H9 (cell line): ENCODE results near the gene USP34. TPM values are rescaled to one million over a fixed set of nuclear protein-coding genes. Genes with fewer than 3 reads are reported as not detected.

Source experiments
- DNase-seq: peaks from one replicate; pipeline ENCODE4 v3.0.0-alpha.2; 2017
- H2AFZ ChIP-seq: one replicate; pipeline ENCODE4 v1.6.1; 2013; ENCODE audit warnings: mild to moderate bottlenecking, low read length, control low read depth, moderate library complexity
- H2AK5ac ChIP-seq: 2 replicates; pipeline ENCODE4 v1.6.1; 2013; ENCODE audit warnings: low read length, control low read depth, mixed read lengths; ENCODE audit not compliant: insufficient read length
- H2BK120ac ChIP-seq: one replicate; pipeline ENCODE4 v1.6.1; 2013; ENCODE audit warnings: low read depth, mild to moderate bottlenecking, low read length, control low read depth, inconsistent platforms; ENCODE audit not compliant: poor library complexity, severe bottlenecking
- H2BK12ac ChIP-seq: 2 replicates; pipeline ENCODE4 v1.6.1; 2013; ENCODE audit warnings: low read length, control low read depth, mixed read lengths, low read depth; ENCODE audit not compliant: insufficient read length
- H2BK15ac ChIP-seq: 2 replicates; pipeline ENCODE4 v1.6.1; 2013; ENCODE audit warnings: low read depth, low read length, control low read depth
- H2BK20ac ChIP-seq: one replicate; pipeline ENCODE4 v1.6.1; 2013; ENCODE audit warnings: low read depth, mild to moderate bottlenecking, low read length, control low read depth, inconsistent platforms; ENCODE audit not compliant: poor library complexity, severe bottlenecking
- H2BK5ac ChIP-seq: 2 replicates; pipeline ENCODE4 v1.6.1; 2013; ENCODE audit warnings: low read length, control low read depth, mixed read lengths; ENCODE audit not compliant: insufficient read length
- H3K14ac ChIP-seq: 2 replicates; pipeline ENCODE4 v1.6.1; 2013; ENCODE audit warnings: low read length, control low read depth; ENCODE audit not compliant: insufficient read depth
- H3K18ac ChIP-seq: 2 replicates; pipeline ENCODE4 v1.6.1; 2013; ENCODE audit warnings: low read depth, mild to moderate bottlenecking, mixed read lengths, low read length, control low read depth; ENCODE audit not compliant: insufficient read length
- H3K23ac ChIP-seq: 2 replicates; pipeline ENCODE4 v1.6.1; 2013; ENCODE audit warnings: low read length, control low read depth, mixed read lengths, low read depth; ENCODE audit not compliant: insufficient read length
- H3K23me2 ChIP-seq: 2 replicates; pipeline ENCODE4 v1.6.1; 2013; ENCODE audit warnings: low read depth, mild to moderate bottlenecking, mixed read lengths, low read length, control low read depth; ENCODE audit not compliant: insufficient read length, poor library complexity, severe bottlenecking
- H3K27ac ChIP-seq: 2 replicates; pipeline ENCODE4 v1.5.1; 2013; ENCODE audit warnings: low read length, control low read depth, mixed read lengths, low read depth; ENCODE audit not compliant: insufficient read length
- H3K27me3 ChIP-seq: 2 replicates; pipeline ENCODE4 v1.6.1; 2013; ENCODE audit warnings: low read length, control low read depth, inconsistent platforms; ENCODE audit not compliant: insufficient read depth
- H3K4ac ChIP-seq: 2 replicates; pipeline ENCODE4 v1.6.1; 2013; ENCODE audit warnings: low read depth, mild to moderate bottlenecking, control low read depth, inconsistent platforms, low read length, moderate library complexity
- H3K4me1 ChIP-seq: 2 replicates; pipeline ENCODE4 v1.6.1; 2013; ENCODE audit warnings: low read length, control low read depth, inconsistent platforms; ENCODE audit not compliant: insufficient read depth
- H3K4me2 ChIP-seq: 2 replicates; pipeline ENCODE4 v1.6.1; 2013; ENCODE audit warnings: low read length, control low read depth, mixed read lengths; ENCODE audit not compliant: insufficient read length, insufficient read depth
- H3K56ac ChIP-seq: 2 replicates; pipeline ENCODE4 v1.6.1; 2013; ENCODE audit warnings: low read depth, mild to moderate bottlenecking, mixed read lengths, low read length, control low read depth; ENCODE audit not compliant: insufficient read length
- H3K79me1 ChIP-seq: 2 replicates; pipeline ENCODE4 v1.6.1; 2013; ENCODE audit warnings: low read depth, mild to moderate bottlenecking, moderate library complexity, low read length, control low read depth, inconsistent platforms; ENCODE audit not compliant: insufficient read depth, poor library complexity, severe bottlenecking
- H3K79me2 ChIP-seq: 2 replicates; pipeline ENCODE4 v1.6.1; 2013; ENCODE audit warnings: low read length, control low read depth, inconsistent platforms; ENCODE audit not compliant: insufficient read depth
- H3K9ac ChIP-seq: 2 replicates; pipeline ENCODE4 v1.6.1; 2013; ENCODE audit warnings: low read length, control low read depth, mixed read lengths; ENCODE audit not compliant: insufficient read length; ENCODE audit errors: extremely low read depth
- H3K9me3 ChIP-seq: one replicate; pipeline ENCODE4 v1.6.1; 2013; ENCODE audit warnings: low read depth, low read length, inconsistent platforms; ENCODE audit not compliant: control insufficient read depth
- H3T11ph ChIP-seq: one replicate; pipeline ENCODE4 v1.6.1; 2013; ENCODE audit warnings: mild to moderate bottlenecking, low read length, control low read depth, inconsistent platforms
- H4K20me1 ChIP-seq: one replicate; pipeline ENCODE4 v1.6.1; 2013; ENCODE audit not compliant: control insufficient read depth, insufficient read length, insufficient read depth
- H4K5ac ChIP-seq: 2 replicates; pipeline ENCODE4 v1.6.1; 2013; ENCODE audit warnings: low read depth, mild to moderate bottlenecking, mixed read lengths, low read length, control low read depth; ENCODE audit not compliant: insufficient read length
- H4K8ac ChIP-seq: replicated peaks from 2 replicates; pipeline ENCODE4 v1.6.1; 2013; ENCODE audit warnings: low read length, control low read depth, mixed read lengths, low read depth; ENCODE audit not compliant: insufficient read length
- H4K91ac ChIP-seq: 2 replicates; pipeline ENCODE4 v1.6.1; 2013; ENCODE audit warnings: low read depth, mild to moderate bottlenecking, moderate library complexity, mixed read lengths, low read length, control low read depth; ENCODE audit not compliant: insufficient read length
- H3K27ac Mint-ChIP-seq, 3 experiments: 2 replicates in 2 of 3; 3 replicates in 1 of 3; pipeline ENCODE4 v1.8.0; 2020 to 2021; ENCODE audit warnings: mixed read lengths in 3 of 3, mild to moderate bottlenecking in 1 of 3, moderate library complexity in 1 of 3
- H3K27me3 Mint-ChIP-seq: 2 replicates; pipeline ENCODE4 v1.8.0; 2021; ENCODE audit warnings: low read depth, mild to moderate bottlenecking, moderate library complexity, mixed read lengths
- H3K36me3 Mint-ChIP-seq, 3 experiments: 2 replicates in 2 of 3; 3 replicates in 1 of 3; pipeline ENCODE4 v1.8.0; 2020 to 2021; ENCODE audit warnings: low read depth in 3 of 3, mixed read lengths in 3 of 3; ENCODE audit not compliant: insufficient read depth in 1 of 3
- H3K4me1 Mint-ChIP-seq, 2 experiments: 2 replicates each; pipeline ENCODE4 v1.8.0; 2020; ENCODE audit warnings: mixed read lengths in 2 of 2
- H3K4me3 Mint-ChIP-seq, 2 experiments: 2 replicates in 1 of 2; 3 replicates in 1 of 2; pipeline ENCODE4 v1.8.0; 2020 to 2021; ENCODE audit warnings: mild to moderate bottlenecking in 2 of 2, mixed read lengths in 2 of 2, moderate library complexity in 1 of 2
- H3K9me3 Mint-ChIP-seq, 2 experiments: 2 replicates in 1 of 2; 3 replicates in 1 of 2; pipeline ENCODE4 v1.8.0; 2020; ENCODE audit warnings: mild to moderate bottlenecking in 2 of 2, mixed read lengths in 2 of 2, moderate library complexity in 1 of 2
- WGBS: extraction: QIAGEN DNeasy Blood & Tissue Kit; methylation state at CpG from one replicate; pipeline ENCODE4 v1.1.7; 2013; ENCODE audit warnings: missing lambda C conversion rate, low lambda C conversion rate, mixed read lengths; ENCODE audit not compliant: insufficient read length; ENCODE audit errors: extremely low coverage; 5-methylcytosine and 5-hydroxymethylcytosine counted together
- total RNA-seq: library from RNA; stranded (reverse); gene quantifications from 2 replicates; pipeline ENCODE4 v1.2.1, GENCODE V29; 2021
- TF ChIP-seq, protein P1 (sequence below): fragments of 200-600 bp; sonication (generic); conservative IDR thresholded peaks from 3 replicates; pipeline ENCODE4 v1.8.0; 2021; ENCODE audit warnings: antibody characterized with exemption, mild to moderate bottlenecking

The USP34 gene
- total RNA-seq, 1 experiment from 2014 or later = 93.9 TPM

DNA sequence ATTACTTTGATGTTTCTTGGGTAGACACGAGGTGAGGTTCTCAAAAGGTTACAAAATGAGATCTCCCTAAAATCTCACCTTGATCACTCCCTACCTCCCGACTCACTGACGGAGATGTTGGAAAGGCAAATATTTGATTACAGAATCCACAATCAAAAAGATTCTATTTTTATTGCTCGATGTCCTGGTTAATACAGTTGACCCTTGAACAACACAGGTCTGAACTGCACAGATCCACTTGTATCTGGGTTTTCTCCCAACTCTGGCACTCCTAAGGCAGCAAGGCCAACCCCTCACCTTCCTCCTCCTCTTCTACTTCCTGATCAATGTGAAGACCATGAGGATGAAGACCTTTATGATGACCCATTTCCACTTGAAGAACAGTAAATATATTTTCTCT lies 183.6 kb downstream of the USP34 start:
- TF ChIP-seq, protein P1, sequence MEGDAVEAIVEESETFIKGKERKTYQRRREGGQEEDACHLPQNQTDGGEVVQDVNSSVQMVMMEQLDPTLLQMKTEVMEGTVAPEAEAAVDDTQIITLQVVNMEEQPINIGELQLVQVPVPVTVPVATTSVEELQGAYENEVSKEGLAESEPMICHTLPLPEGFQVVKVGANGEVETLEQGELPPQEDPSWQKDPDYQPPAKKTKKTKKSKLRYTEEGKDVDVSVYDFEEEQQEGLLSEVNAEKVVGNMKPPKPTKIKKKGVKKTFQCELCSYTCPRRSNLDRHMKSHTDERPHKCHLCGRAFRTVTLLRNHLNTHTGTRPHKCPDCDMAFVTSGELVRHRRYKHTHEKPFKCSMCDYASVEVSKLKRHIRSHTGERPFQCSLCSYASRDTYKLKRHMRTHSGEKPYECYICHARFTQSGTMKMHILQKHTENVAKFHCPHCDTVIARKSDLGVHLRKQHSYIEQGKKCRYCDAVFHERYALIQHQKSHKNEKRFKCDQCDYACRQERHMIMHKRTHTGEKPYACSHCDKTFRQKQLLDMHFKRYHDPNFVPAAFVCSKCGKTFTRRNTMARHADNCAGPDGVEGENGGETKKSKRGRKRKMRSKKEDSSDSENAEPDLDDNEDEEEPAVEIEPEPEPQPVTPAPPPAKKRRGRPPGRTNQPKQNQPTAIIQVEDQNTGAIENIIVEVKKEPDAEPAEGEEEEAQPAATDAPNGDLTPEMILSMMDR = no peak
- Mint-ChIP-seq H3K27ac (no peak overlapping the region), H3K4me3 (no peak overlapping the region), H3K27me3 (no peaks in the 10 kb centered on the region), H3K36me3 (peaks cover 2 to 43% (median 14%) of the 10 kb centered on the region in 3 experiments; a peak in 5 of 7 replicates), H3K4me1 (no peaks in the 10 kb centered on the region), H3K9me3 (no peaks in the 10 kb centered on the region)
- Histone ChIP-seq H3K56ac (no peak overlapping the region), H4K91ac (no peak overlapping the region), H3K23ac (no peak overlapping the region), H2AK5ac (no peak overlapping the region), H3K4me2 (no peak overlapping the region), H4K5ac (no peak overlapping the region), H4K20me1 (no peaks in the 10 kb centered on the region), H3T11ph (no peak overlapping the region), H2BK20ac (no peak overlapping the region), H3K27ac (no peak overlapping the region), H2BK15ac (no peak overlapping the region), H3K79me2 (no peaks in the 10 kb centered on the region), H2BK12ac (no peak overlapping the region), H3K4me1 (no peaks in the 10 kb centered on the region), H4K8ac (no peak overlapping the region), H3K79me1 (no peaks in the 10 kb centered on the region), H3K4ac (no peak overlapping the region), H2AFZ (no peak overlapping the region), H3K27me3 (no peaks in the 10 kb centered on the region), H2BK120ac (no peak overlapping the region), H3K23me2 (no peaks in the 10 kb centered on the region), H3K9me3 (no peaks in the 10 kb centered on the region), H3K18ac (no peak overlapping the region), H3K14ac (no peak overlapping the region), H3K9ac (no peak overlapping the region), H2BK5ac (no peak overlapping the region)
- DNase-seq = no peak
- WGBS = no CpG with 5 or more reads among the region's 4 CpGs
